22Rv1 (cell line): ENCODE results near the gene MAP4K4.

Source experiments
- ZFX ChIP-seq: fragments of 450-650 bp; IDR thresholded peaks from 2 replicates; pipeline ENCODE4 v1.6.1; 2017; ENCODE audit warnings: antibody characterized with exemption, borderline replicate concordance
- TF ChIP-seq, protein P1 (sequence below): fragments of 450-650 bp; IDR thresholded peaks from 2 replicates; pipeline ENCODE4 v1.5.1; 2017; ENCODE audit warnings: mild to moderate bottlenecking

DNA sequence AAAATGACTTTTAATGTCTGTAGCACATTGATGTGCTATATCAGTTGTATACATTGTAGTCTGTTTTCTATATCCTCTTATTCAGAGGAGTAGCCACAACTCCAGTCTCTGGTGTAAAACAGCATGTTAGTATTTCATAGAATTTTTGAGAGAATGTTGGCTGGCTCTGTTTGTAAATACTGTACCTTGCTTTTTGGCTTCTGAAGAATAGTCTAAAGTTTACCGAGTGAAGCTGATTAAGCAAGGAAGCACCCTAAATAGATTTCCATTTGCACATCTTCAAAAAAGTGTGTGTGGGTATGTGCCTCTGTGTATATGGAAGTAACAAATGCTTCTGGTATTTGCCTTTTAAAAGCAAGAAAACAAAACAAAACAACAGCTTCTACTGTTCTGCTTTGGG, 50.5 kb downstream of the MAP4K4 start:
- TF ChIP-seq, protein P1, sequence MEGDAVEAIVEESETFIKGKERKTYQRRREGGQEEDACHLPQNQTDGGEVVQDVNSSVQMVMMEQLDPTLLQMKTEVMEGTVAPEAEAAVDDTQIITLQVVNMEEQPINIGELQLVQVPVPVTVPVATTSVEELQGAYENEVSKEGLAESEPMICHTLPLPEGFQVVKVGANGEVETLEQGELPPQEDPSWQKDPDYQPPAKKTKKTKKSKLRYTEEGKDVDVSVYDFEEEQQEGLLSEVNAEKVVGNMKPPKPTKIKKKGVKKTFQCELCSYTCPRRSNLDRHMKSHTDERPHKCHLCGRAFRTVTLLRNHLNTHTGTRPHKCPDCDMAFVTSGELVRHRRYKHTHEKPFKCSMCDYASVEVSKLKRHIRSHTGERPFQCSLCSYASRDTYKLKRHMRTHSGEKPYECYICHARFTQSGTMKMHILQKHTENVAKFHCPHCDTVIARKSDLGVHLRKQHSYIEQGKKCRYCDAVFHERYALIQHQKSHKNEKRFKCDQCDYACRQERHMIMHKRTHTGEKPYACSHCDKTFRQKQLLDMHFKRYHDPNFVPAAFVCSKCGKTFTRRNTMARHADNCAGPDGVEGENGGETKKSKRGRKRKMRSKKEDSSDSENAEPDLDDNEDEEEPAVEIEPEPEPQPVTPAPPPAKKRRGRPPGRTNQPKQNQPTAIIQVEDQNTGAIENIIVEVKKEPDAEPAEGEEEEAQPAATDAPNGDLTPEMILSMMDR: no peak
- no peak for TF ChIP-seq ZFX
